Tongue (tissue), 2 donors: ENCODE data around the gene PPIF. TPM values are rescaled to one million over a fixed set of nuclear protein-coding genes. Genes with fewer than 3 reads are reported as not detected.
A peak's percentile ranks its signal among the peaks of the same experiment; 100 is the strongest.

ENCODE experiments used
- DNase-seq: peaks from one replicate; pipeline ENCODE4 v3.0.0-alpha.2; 2015
- total RNA-seq: library from RNA; depleted of rRNA; stranded (reverse); fragments of >200 nt; gene quantifications from one replicate; pipeline ENCODE4 v1.2.3, GENCODE V29; 2014

PPIF gene
- total RNA-seq, 1 donor from 2014 or later = 26.6 TPM

DNA sequence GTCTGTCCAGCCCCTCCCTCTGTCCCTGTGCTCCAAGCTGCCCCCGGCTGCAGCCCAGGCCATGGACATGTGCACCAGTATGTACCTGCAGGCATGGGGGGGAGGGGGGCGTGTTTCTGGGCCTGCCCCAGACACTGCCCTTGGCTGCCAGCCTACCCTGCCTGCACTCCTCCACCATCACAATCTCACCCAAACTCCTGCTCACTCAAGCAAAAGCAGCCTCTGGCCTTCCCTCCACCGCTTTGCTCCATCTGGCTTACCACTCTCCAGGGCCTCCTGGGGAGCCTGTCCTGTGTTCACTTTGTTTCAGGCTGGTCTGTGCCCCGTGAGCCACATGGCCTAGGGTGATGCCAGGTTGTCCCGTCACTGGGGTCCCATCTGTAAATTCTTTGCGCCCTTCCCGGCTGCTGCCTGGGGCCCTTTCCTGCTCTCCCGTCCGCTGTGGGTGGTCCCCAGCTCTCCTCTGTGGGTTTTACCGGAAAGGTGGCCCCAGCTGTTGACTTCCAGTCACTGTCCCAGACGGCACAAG lies 33.3 kb upstream of the PPIF start:
- no peak for DNase-seq

DNA sequence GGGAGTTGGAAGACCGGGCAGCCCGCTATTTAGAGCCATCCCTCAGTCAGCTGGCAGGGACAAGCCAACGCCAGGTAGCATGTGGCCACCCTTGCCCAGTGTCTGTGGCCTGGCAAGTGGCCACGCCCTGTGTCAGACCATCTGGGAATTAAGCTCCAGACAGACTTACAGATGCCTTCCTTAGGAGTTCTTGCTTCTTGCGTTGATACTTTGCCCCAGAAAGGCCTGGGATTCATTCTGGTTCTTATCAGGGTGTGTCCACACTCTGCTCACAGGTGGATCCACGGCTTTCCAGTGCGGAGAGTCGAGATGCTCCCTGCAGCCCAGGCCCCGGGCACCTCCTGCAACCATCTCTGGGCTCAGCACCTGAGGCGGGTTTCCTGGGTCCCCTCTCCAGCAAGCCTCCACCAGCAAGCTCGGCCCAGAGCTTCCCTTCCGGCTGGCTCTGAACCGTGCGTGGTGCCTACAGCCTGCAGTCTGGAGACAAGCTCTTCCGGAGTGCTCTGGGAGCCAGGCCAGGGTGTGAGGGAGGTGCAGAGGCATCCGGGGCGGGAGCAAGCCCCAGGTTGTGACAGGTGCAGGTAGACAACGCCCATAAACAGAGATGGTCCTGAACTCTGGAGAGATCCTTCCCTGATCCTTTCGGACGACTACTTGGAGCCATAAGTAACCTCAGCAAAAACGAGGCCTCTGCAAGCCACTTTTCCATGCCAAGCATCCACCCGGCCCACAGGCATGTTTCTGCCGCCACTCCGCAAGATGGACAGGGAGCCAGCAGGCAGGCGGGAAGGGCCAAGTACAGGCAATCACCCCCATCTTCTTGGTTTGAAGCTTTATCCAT lies 32.3 kb upstream of the PPIF start:
- DNase-seq = no peak

DNA sequence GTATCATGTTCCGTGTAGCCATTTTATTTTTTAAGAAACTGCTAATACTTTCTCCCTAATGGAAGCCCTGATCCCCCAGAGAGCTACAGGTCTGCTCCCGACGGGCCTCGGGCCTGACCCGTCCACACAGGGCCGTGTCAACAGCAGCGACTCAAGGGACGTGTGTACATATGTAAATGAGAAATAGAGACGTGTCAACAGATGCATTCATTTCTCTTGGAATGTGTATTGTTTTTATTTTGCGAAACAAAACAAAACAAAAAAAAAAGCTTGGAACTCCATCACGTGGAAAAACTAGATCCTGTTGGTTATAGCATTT lies 31.7 kb upstream of the PPIF start:
- DNase-seq = no peak

DNA sequence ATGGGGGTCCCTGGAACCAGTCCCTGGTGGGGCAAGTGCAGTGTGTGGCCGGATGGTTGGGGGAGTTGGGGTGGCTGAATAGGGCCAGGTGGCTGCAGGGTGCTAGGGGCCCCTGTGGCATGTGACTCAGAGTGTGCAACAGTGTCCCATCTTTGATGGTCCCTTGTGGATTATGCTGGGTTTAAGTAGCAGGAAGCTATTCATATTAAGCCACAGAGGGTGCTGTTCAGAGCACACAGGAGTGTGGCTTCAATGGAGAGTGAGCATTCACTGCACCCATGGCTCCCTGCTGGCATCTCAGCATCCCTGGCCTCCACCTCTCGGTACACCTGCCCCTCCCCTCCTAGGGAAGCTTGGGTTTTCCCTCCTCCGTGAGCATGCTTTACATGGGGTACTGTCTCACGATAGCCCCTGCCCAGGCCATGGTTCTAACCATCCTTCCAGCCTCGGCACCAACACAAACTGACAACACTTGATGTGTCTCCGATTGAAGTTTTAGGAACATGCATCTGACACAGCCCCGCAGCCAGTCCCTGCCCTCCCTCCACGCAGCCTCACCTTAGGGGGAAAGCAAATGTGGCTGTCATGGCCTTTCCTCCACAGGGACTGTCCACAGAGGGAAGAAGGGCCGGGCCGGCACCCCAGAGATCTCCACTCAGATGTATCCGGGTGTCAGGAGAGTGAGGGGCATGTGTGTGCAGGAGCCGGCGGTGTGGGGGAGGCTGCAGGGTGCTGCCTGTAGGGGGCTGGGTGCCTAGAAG lies 30.4 kb upstream of the PPIF start:
- DNase-seq = no peak

DNA sequence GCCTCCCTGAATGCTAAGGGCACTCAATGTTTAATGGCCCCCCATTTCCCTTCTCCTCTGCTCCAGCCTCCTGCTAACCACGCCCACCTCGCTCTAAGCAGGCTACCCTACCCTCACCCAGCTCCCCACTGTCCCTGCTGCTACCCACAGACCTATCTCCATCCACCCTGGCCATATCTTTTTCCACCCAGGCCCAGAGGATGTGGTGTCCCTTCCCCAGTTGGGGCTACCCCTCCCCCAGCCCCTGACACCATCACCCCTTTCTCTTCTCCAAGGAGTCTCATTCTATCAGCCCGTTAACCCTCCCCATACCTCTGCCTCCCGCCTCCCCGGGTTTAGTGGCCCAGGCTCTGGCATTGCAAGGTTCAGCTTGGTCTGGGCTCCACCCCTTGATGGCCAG lies 28.9 kb upstream of the PPIF start:
- DNase-seq = no peak

DNA sequence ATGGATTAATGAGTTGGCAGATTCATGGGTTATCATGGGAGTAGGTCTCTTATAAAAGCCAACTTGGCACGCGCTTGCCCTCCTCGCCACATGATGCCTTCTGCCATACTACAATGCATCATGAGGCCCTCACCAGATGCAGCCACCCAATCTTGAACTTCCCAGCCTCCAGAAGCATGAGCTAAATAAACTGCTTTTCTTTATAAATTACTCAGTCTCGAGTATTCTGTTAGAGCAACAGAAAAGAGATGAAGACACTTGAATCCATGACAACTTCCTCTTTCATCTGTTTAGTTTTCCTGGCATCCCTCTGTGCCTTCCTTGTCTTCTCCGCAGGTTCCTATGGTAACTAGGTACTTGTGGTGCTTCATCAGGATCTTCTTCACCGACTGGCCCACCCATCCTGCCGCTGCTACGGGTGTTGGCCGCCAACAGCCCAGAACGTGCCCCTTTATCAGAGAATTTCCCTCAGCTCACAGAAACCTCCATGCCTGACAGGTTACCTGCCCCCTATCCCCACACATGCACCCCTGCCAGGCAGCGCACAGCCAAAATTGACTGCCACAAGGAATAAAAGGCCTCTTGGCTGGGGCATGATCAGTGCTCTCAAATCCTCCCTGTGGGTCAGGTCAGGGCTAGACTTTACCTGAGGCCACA lies 28.0 kb upstream of the PPIF start:
- no peak for DNase-seq

DNA sequence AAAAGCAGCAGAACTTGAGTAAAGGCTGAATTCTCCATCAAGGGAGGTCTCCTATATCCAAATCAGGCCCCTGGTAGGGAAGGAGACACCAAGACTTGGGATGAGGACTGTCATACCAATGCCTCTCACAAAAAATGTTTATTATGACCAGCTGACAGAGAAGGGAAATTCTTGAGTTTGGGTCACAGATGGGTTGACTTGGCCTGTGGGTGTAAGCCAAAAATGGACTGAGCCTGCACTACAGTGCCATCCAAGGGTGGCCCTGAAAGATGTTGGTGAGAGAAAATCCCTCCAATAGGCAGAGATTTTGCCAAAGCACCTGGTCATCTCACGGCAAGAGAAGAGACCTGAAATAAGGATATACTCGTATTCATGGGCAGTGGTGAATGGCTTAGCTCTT lies 27.0 kb upstream of the PPIF start:
- no peak for DNase-seq

DNA sequence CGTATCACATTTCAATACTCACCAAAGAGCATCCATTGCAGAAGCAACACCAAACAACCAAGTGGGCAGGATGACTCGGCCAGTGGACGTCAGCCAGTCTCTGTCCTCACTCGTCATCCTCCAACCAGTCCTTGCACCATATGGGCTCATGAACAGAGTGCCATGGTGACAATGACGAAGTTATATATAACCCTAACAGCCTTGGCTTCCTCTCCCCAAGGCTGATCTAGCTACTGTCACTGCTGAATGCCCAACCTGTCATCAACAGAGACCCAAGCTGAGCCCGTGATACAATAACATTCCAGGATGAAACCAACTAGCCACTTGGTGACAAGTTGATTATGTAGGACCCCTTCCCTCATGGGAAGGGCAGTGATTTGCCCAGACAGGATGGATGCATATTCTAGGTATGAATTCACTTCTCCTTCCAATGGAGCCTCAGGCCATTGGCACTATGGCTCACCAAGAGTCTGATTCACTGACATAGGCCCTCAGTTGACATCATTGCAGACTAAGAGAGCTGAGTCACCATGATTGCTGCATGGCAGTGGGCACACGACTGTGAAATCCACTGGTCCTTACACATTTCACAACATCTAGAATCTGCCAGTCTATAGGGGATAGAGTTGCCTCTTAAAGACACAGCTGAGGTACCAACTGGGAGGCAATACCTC lies 26.3 kb upstream of the PPIF start:
- no peak for DNase-seq

DNA sequence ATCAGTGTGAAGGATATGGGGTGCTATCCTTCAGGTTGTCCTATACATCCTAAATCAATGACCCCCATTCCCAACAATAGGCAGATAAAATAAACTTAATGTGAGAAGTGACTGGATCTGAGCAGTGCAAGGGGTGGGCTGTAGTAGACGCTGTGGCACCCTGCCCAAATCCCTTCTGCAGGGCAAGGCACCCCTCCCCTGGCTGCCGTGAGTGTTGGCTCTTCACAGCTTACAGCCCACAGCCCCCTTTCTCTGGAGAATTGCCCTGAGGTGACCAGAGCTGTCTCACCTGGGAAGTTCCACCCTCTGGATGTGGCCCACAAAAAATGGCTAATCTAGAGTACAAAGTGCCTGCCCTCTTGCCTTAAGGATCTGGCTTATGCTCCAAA lies 25.8 kb upstream of the PPIF start:
- no peak for DNase-seq

DNA sequence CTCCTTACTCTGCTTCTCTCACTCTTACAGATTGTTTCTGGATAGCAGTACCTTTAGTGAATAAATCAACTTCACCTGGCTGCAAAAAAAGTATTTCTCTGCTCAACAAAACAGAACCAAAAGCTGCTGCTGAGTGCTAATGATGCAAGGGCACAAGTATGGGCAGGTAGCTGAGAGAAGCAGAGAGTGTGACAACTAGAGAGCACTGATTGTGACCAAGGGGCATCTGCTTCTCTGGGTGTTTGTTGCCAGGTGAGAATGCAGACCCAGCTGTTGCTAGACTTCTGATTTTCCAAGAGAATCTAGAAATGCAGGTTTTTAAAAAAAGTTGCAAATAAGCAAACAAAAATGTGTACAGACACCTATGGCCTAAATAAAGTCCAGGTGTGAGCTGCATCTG lies 25.3 kb upstream of the PPIF start:
- no peak for DNase-seq

DNA sequence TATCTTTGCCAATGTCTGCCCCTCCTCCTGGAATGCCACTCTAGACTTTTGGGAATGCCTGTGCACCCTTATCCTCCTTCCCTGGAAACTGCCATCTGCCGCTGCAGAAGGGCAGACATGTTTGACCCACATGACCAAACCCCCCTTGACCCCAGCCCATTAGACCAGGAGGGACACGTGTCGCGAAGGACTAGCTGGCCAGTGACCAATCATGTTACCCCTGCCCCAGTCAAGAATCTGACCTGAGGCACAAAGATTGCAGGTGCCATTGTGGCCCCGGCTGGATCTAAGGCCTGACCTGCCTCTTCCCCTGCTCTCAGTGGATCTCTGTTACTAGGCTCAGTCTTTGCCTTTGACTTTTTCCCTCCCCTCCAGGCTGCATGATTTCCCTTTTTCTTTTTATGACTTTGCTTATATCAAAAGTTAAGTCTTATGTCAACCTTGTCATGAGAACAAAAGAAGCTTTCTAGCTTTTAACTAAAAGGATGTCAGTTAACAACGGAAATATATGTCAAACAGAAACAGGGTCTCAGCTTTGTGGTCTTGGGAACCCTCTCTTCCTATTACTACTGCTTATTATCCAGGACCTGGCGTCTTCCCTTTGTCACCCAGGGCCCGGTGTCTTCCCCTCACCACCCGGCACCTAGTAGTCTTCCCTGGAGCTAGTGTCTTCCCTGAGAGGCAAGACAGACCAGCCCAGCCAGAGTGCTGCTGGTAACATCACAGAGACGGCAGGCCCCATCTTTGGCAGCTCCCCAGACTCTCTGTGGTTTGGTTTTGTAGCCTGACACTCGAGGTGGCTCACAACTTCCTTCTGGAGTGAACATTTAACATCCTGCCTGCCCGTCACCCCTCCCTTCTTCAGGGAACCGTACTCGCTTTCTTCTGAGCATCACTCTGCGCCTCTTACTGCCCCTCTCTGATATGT lies 24.4 kb upstream of the PPIF start:
- peak; percentile 61 for DNase-seq

DNA sequence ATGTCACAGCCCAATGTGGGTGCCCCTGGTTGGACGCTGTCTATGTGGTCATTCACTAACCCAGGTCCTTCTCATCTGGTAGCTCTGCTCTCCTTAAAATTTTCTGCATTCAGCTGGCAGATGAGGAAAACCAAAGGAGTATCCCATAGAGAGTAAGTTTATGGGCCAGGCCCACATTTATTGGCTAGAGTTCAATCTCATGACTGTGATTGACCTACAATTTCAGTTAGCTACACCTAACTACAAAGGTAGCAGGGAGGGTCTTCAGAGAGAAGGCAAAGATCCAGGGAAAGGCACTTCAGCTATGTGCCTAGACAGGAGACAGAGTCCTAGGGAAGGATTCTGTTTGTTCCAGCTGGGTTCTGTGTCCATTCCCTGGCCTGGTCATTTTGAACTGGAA lies 23.7 kb upstream of the PPIF start:
- no peak for DNase-seq

DNA sequence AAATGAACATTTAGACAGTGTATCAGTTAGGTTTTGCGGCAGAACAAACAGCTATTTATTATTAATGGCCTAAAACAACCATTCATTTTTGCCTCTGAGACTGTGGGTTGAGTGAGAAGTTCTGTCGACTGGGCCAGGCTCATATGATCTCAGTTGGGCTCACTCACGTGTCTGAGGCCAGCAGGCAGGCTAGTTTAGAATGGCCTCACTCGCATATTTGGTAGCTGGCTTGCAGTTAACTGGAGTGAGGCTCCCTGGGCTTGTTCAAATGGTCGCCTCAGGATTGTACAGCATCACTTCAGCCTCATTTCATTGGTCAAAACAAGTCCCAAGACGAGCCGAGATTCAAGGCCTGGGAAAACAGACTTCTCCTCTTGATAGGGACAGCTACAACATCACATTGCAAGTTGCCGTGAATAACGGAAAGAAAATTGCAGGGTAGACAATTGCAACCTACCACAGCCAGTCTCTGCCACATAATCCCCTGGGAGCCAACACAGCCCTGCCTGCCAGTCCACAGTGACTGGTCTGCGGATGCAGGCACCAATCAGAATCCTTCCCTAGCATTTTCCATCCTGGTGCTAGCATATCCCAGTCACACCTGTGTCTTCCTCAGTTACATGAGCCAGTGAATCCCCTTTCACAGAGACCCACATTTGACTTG lies 23.1 kb upstream of the PPIF start:
- DNase-seq = no peak

DNA sequence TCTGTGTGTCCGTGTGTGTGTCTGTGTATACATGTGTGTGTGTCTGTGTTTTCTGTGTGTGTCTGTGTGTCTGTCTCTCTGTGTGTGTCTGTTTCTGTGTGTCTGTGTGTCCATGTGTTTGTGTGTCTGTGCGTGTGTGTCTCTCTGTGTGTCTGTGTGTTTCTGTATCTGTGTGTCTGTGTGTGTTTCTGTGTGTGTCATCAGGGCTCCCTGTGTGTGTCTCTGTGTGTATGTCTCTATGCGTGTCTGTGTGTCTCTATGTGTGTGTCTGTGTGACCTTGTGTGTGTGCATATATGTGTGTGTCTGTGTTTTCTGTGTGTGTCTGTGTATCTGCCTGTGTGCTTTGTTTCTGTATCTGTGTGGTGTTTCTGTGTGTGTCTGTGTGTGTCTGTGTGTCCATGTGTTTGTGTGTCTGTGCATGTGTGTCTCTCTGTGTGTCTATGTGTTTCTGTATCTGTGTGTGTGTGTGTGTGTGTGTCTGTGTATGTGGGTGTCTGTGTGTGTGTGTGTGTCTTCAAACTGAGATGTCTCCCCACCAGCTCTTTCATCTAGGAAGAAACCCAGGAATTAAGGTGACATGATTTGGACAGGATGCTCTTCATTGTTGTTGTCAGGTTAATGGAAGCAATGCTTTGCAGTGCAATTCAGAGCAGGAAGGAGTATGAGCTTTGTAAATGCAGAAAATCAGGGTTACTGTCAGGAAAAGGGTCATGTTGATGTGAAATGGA lies 20.7 kb upstream of the PPIF start:
- DNase-seq = no peak

DNA sequence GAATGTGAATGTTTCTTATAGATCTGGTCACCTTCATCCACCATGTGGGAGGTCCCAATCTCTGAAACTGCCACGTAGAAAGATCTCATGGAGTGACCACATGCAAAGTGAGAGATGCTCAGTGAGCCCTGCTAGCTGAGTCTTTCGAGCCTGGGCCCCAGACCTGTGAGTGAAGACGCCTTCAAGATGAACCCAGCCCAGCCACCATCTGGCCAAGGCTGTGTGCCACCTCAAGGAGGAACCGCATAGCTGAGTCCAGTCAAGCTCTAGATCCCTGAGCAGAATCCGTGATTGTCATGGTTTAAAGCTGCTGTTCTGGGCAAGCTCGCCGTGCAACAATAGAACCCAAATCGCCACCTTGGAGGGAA lies 20.2 kb upstream of the PPIF start:
- DNase-seq = no peak

DNA sequence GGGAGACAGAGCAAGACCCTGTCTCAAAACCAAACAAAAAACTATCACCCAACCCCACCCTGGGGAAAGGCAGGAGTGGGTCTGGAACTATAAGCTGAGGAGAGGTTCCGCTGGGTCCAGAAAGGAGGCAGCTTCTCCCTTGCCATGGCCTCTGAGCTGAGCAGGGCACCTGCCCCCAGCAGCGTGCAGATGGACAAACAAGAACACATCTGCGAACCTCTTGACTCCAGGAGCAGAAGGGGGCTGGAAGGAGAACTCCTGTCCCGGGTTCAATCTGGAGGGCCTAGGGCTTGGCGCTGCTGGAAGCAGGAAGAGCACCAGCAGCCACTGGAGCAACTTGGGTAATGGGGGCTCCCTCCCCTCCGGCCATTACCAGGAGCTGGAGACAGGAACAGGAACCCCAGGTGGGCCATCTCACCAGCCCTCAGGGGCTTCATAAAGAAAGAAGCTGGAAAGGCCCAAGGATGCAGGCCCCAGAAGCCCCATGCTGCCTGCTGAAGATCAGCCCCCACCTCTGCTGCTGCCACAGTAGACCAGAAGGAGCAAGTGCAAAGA lies 19.0 kb upstream of the PPIF start:
- no peak for DNase-seq

DNA sequence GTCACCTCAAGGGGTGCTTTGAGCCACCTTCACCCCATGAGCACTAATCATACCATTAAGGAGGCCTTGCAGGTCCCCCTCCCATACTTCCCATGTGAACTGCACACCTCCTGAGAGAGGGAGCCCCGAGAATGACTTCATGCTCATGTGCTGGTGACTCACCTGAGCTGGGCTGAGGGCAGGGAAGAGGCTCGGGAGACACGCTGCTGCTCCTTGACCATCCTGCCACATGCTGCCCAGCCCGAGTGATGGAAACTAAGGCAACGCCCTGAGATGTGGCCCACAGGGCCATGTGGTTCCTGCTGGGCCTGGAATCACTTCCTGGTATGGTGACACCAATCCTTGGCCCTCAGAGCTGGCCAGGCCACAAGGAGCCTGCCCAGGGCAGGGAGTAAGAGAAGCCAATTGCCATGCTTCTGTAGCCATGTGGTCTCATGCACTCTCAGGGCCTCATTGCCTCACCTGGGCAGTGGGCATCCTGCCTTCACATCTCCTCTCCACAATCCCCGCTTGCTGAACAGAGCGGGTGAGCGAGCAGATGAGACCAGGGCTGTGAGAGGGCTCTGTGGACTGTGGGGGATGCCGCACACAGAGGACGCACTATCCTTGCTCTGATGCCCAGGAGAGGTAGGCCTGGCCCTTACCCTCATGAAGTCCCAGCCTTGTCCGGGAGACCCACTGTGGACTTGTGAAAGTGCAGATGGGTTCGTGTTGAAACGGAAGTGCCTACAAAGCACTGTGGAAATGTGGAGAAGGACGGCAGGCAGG lies 18.3 kb upstream of the PPIF start:
- no peak for DNase-seq

DNA sequence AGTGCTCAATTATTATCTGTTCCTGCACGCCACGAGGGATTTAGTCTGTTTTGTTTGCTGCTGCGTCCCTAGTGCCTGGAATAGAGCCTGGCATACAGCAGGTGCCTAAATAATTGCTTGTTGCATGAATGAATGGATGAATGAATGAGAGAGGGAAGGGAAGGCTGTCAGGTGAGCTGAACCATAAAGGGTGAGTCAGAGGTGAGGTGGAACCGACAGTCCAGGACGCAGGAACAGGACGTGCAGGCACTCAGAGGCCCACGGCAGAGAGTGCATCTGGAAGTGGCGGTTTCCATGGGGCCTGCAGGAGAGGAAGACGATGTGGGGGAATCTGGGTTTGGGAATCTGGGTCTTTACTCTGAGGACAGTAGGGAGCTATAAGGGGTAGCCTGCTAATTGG lies 17.7 kb upstream of the PPIF start:
- no peak for DNase-seq

DNA sequence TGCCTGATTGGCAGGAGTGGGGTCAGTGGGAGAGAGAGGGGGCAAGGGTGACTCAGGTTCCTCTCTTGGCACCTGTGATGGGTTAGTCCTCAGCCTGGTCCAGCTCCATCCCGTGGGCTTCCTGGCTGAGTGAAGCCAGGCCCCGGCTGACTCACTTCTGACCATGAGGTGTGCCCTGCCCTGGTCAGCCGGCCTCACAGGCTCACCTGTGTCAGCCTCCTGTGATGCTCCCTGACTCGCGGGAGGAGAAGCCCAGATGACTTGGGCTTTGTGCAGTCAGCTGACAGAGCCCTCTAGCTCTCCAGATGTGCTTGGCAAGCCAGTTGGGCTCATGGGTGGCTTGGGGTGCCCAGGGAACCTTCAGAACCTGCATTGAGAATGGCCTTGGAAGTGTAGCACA lies 16.0 kb upstream of the PPIF start:
- no peak for DNase-seq
